Memory B cell (primary cell): ENCODE measurements around the gene ANK3.

Experiments
- ATAC-seq: fragments of 150-1000 bp; cut with Tn5 transposase; 2 replicates; pipeline ENCODE4 v1.10.0; 2021; ENCODE audit warnings: low read depth, mild to moderate bottlenecking, moderate library complexity
- DNase-seq, 2 donors: peaks; one replicate each; pipeline ENCODE4 v3.0.0; 2022; ENCODE audit warnings: low spot score in 2 of 2
- H3K27ac Mint-ChIP-seq: one replicate; pipeline ENCODE4 v1.8.0; 2022; ENCODE audit warnings: mild to moderate bottlenecking, moderate library complexity, mixed read lengths
- H3K27me3 Mint-ChIP-seq: one replicate; pipeline ENCODE4 v1.8.0; 2022; ENCODE audit warnings: mixed read lengths
- H3K36me3 Mint-ChIP-seq: one replicate; pipeline ENCODE4 v1.8.0; 2022; ENCODE audit warnings: mild to moderate bottlenecking, mixed read lengths
- H3K4me1 Mint-ChIP-seq: one replicate; pipeline ENCODE4 v1.8.0; 2022; ENCODE audit warnings: mixed read lengths
- H3K4me3 Mint-ChIP-seq: one replicate; pipeline ENCODE4 v1.8.0; 2022; ENCODE audit warnings: mild to moderate bottlenecking, moderate library complexity, mixed read lengths
- H3K9me3 Mint-ChIP-seq: one replicate; pipeline ENCODE4 v1.8.0; 2022; ENCODE audit warnings: mixed read lengths

Gene ANK3

DNA sequence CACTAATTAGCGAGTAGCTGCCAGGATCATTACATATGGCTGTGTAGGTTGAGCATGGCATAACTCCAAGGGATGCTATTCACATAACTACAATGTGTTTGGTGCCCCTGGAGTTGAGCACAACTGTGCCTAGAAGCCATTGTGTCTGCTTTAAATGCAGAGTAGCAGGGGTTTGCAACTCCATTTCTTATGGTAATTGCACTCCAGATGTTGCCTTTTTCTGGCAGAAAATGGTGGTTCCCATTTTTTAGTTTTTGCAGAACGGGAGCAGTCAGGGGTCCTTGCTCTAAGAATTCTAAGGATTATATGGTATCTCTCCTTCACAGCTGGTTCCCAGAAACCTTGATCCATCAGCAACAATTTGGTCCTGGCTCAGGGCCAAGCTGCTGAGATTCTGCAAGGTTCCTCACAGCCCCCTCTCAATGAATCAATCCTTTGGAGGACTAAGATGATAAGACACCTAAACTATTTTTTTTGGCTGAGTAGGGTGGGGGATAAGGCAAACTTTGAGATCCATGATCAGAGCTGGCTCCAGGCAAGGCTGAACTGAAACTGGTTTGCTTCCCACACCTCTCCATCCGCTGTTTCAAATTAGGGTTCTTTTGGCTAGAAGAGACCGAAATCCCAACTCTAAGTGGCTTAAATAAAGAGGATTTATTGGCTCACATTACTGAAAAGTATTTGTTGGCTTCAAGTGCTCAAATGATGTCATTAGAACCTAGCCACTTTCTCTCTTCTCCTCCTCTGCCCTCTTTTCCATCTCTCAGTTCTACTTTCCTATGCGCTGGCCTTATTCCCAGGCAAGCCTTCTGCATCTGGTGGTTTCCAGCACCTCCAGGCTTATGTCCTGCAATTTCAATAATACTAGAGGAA, 385.8 kb downstream of the ANK3 start:
- no peak for DNase-seq
- no peak for ATAC-seq
- no peaks in the 10 kb centered on the region for H3K36me3 Mint-ChIP-seq
- H3K27ac Mint-ChIP-seq: no peak overlapping the region
- peaks cover 3% of the 10 kb centered on the region for H3K27me3 Mint-ChIP-seq
- H3K4me1 Mint-ChIP-seq: no peaks in the 10 kb centered on the region
- H3K9me3 Mint-ChIP-seq: no peaks in the 10 kb centered on the region
- H3K4me3 Mint-ChIP-seq: no peak overlapping the region

GRCh38 chr10:60000747-60001146, 388.9 kb downstream of the ANK3 start:
- Mint-ChIP-seq H3K36me3 (no peaks in the 10 kb centered on the region), H3K4me3 (no peak overlapping the region), H3K4me1 (no peaks in the 10 kb centered on the region), H3K27ac (no peak overlapping the region), H3K27me3 (peaks cover 3% of the 10 kb centered on the region), H3K9me3 (no peaks in the 10 kb centered on the region)
- ATAC-seq (no peak), DNase-seq (no peak)

- Mint-ChIP-seq H3K4me3 (no peak overlapping the region), H3K9me3 (no peaks in the 10 kb centered on the region), H3K27ac (no peak overlapping the region), H3K27me3 (peaks cover 3% of the 10 kb centered on the region), H3K4me1 (no peaks in the 10 kb centered on the region), H3K36me3 (no peaks in the 10 kb centered on the region)
- ATAC-seq (no peak), DNase-seq (no peak)
Measured at GRCh38 chr10:59997827-59998525, 391.7 kb downstream of the ANK3 start.

- Mint-ChIP-seq H3K4me3 (no peak overlapping the region), H3K4me1 (peaks cover 5% of the 10 kb centered on the region), H3K27ac (no peak overlapping the region), H3K27me3 (peaks cover 2% of the 10 kb centered on the region), H3K9me3 (no peaks in the 10 kb centered on the region), H3K36me3 (no peaks in the 10 kb centered on the region)
- DNase-seq: no peak
- no peak for ATAC-seq
Measured at GRCh38 chr10:59995862-59996261, 393.8 kb downstream of the ANK3 start.

- ATAC-seq (no peak), DNase-seq (no peak)
- H3K4me1 Mint-ChIP-seq: peaks cover 5% of the 10 kb centered on the region
- H3K27me3 Mint-ChIP-seq: peaks cover 2% of the 10 kb centered on the region
- H3K9me3 Mint-ChIP-seq: no peaks in the 10 kb centered on the region
- no peak overlapping the region for H3K27ac Mint-ChIP-seq
- no peaks in the 10 kb centered on the region for H3K36me3 Mint-ChIP-seq
- H3K4me3 Mint-ChIP-seq: no peak overlapping the region
Measured at GRCh38 chr10:59993931-59994330, 395.7 kb downstream of the ANK3 start.

DNA sequence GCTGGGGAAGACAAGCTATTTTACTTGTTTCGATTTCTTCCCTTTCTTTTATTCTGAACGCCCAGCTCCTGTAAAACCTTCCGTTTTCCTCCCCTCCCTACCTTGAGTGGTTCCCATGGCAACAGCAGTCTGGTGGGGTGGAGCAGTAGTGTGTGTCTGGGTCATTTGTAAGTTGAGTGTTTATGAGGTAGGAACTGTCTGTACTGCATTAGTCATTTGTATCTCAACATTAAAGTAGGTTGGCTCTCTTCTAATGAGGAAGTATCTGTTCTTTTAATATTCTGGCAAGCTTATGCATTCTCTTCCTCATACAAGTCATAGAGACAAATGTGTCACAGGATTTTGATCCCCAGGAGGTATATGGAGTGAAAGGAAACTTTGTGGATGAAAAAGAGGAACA, 398.0 kb downstream of the ANK3 start:
- Mint-ChIP-seq H3K27me3 (peaks cover 2% of the 10 kb centered on the region), H3K36me3 (no peaks in the 10 kb centered on the region), H3K27ac (peak overlapping the region; percentile 81), H3K4me3 (peak overlapping the region; percentile 90), H3K9me3 (no peaks in the 10 kb centered on the region), H3K4me1 (peaks cover 5% of the 10 kb centered on the region)
- ATAC-seq (peak; percentile 95), DNase-seq (peak in 1 of 2 donors; percentile 14)

- H3K27ac Mint-ChIP-seq: peak overlapping the region; percentile 81
- no peak for DNase-seq
- H3K9me3 Mint-ChIP-seq: no peaks in the 10 kb centered on the region
- peaks cover 5% of the 10 kb centered on the region for H3K4me1 Mint-ChIP-seq
- no peak overlapping the region for H3K4me3 Mint-ChIP-seq
- no peak for ATAC-seq
- H3K36me3 Mint-ChIP-seq: no peaks in the 10 kb centered on the region
- no peaks in the 10 kb centered on the region for H3K27me3 Mint-ChIP-seq
Measured at GRCh38 chr10:59991117-59991516, 398.6 kb downstream of the ANK3 start.

DNA sequence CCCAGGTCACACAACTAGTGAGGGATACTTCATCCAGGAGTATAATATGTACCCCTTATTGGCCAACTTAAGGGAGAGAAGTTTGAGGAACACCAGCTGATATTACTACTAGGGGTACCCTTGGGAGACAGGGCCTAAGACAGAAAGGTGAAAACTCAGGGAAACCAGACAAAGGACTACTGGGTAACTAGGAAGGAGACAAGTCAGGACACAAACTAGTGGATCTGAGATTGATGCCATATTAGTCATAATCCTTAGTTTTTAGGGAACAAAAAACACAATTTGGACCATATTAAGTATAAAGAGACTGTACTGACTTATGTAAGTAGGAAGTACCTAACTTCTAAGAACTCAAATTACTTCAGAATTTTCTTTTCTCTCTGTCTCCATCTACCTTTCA, 404.0 kb downstream of the ANK3 start:
- Mint-ChIP-seq H3K36me3 (no peaks in the 10 kb centered on the region), H3K4me1 (no peaks in the 10 kb centered on the region), H3K4me3 (no peak overlapping the region), H3K9me3 (no peaks in the 10 kb centered on the region), H3K27me3 (no peaks in the 10 kb centered on the region), H3K27ac (no peak overlapping the region)
- ATAC-seq (no peak), DNase-seq (no peak)

- no peak for DNase-seq
- Mint-ChIP-seq H3K4me3 (no peak overlapping the region), H3K27ac (no peak overlapping the region), H3K9me3 (no peaks in the 10 kb centered on the region), H3K36me3 (no peaks in the 10 kb centered on the region), H3K27me3 (no peaks in the 10 kb centered on the region), H3K4me1 (no peaks in the 10 kb centered on the region)
- ATAC-seq: no peak
Measured at GRCh38 chr10:59984415-59984814, 405.3 kb downstream of the ANK3 start.

- no peak overlapping the region for H3K27ac Mint-ChIP-seq
- H3K4me3 Mint-ChIP-seq: no peak overlapping the region
- H3K4me1 Mint-ChIP-seq: no peaks in the 10 kb centered on the region
- DNase-seq (no peak), ATAC-seq (no peak)
- peaks cover 12% of the 10 kb centered on the region for H3K9me3 Mint-ChIP-seq
- peaks cover 7% of the 10 kb centered on the region for H3K36me3 Mint-ChIP-seq
- no peaks in the 10 kb centered on the region for H3K27me3 Mint-ChIP-seq
Measured at GRCh38 chr10:59980356-59980755, 409.3 kb downstream of the ANK3 start.

- Mint-ChIP-seq H3K27ac (no peak overlapping the region), H3K27me3 (no peaks in the 10 kb centered on the region), H3K4me1 (no peaks in the 10 kb centered on the region), H3K4me3 (no peak overlapping the region), H3K9me3 (peaks cover 12% of the 10 kb centered on the region), H3K36me3 (peaks cover 7% of the 10 kb centered on the region)
- DNase-seq: no peak
- ATAC-seq: no peak
Measured at GRCh38 chr10:59977486-59977885, 412.2 kb downstream of the ANK3 start.

DNA sequence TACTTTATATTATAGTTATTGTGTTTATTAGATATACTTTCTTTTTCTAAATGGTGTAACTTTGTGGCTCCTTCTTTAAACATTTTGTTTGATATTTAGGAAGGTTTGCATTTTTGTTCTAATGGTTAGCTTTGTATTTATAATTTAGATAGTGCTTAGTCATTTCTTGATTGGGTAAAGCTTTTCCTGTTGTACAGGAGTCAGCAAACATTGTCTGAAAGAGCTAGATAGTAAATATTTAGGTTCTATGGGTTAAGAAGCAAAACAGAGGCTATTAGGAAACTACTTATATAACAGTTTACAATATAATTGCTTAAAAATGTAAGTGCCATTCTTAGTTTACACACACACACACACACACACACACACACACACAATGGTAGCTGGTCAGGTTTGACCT, 412.8 kb downstream of the ANK3 start:
- H3K4me1 Mint-ChIP-seq: no peaks in the 10 kb centered on the region
- DNase-seq: no peak
- no peak for ATAC-seq
- peaks cover 12% of the 10 kb centered on the region for H3K9me3 Mint-ChIP-seq
- no peak overlapping the region for H3K4me3 Mint-ChIP-seq
- no peaks in the 10 kb centered on the region for H3K27me3 Mint-ChIP-seq
- H3K27ac Mint-ChIP-seq: no peak overlapping the region
- peaks cover 7% of the 10 kb centered on the region for H3K36me3 Mint-ChIP-seq
